Activated T-helper 9 cell treated with anti-CD3 and anti-CD28 coated beads, Interleukin-2, amount 50 U/mL, for 16 hours (primary cell): Measurements from ENCODE around the gene BMS1.
"Not testable (repeated sequence)": the region's sequence is repeated elsewhere in the genome, so short reads cannot be mapped to it uniquely, and the experiment has no call there.

Experiments used
- DNase-seq: peaks from one replicate; pipeline ENCODE4 v3.0.0-alpha.2; 2020; ENCODE audit warnings: low read depth

BMS1 gene

DNA sequence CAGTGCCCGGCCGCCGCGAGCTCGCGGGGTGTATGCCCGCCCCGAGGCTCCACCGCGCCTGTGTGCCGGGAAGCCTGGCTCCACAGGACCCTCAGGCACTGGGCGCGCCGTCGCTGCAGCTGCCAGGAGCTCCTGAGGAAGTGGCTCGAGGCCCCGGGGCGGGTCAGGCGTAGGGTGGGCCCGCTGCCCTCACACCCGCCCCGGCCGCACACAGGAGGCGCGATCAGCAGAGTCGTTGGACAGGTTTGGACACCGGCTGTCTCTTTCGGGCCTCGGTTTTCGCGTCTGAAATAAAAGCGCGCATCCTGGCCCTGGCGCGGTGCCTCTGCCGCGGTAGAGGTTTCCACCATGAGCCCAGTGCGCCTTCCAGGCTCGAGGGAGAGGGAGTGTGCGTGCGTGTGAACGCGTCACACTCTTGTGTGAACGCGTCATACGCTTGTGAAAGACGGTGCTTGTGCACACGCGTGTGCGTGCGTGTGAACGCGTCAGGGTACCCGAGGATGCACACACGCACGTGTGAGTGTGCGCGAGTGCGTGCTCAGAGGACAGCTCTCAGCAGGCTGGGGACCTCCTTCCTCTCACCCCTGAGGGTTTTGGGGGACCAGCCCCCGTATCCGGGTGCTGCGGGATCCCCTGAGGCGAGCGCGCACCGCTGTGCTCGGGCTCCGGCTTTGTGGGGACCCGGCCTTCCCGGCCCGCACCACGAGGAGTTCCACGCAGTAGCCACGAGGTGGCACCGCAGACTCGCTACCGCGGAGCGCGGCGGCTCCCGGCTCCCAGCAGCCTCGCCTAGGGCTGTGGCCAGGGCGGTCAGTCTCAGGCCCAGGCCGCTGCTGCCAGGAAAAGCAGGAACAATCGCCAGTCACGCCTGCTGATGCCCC is 83.8 kb downstream of the BMS1 start:
- DNase-seq: no peak

GRCh38 chr10:42867571-42867970 is 85.0 kb downstream of the BMS1 start:
- no peak for DNase-seq

- DNase-seq: no peak
Measured at GRCh38 chr10:42868530-42868929, 85.9 kb downstream of the BMS1 start.

GRCh38 chr10:42869977-42870350 is 87.4 kb downstream of the BMS1 start:
- DNase-seq: no peak

GRCh38 chr10:42871138-42871641 is 88.6 kb downstream of the BMS1 start:
- not testable (repeated sequence) for DNase-seq

- no peak for DNase-seq
Measured at GRCh38 chr10:42871823-42872222, 89.2 kb downstream of the BMS1 start.

DNA sequence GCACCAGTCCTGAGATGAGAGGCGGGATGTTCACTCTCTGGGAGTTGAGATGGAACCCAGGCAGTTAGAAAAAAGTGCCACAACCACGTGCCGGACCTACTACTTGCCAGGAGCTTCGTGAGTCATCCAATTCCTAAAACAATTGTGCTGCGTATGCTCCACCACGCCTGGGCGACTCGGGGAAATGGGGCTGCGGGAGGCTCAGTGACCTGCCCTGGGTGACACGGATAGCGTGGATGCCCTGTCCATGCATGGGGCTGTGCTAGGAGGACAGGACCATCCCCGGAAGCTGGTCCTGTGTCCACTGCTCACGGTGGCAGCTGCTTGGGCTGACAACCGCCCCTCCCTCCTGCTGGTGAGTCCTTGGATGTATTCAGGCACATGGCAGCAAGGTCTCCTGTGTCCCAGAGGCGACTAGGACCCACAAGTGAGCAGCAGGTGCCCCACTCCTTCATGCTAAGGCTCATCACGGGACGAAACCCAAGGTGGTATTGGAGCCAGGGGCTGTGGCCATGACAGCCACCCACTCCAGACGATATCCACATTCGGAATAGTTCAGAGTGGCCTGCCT is 90.4 kb downstream of the BMS1 start:
- no peak for DNase-seq

DNA sequence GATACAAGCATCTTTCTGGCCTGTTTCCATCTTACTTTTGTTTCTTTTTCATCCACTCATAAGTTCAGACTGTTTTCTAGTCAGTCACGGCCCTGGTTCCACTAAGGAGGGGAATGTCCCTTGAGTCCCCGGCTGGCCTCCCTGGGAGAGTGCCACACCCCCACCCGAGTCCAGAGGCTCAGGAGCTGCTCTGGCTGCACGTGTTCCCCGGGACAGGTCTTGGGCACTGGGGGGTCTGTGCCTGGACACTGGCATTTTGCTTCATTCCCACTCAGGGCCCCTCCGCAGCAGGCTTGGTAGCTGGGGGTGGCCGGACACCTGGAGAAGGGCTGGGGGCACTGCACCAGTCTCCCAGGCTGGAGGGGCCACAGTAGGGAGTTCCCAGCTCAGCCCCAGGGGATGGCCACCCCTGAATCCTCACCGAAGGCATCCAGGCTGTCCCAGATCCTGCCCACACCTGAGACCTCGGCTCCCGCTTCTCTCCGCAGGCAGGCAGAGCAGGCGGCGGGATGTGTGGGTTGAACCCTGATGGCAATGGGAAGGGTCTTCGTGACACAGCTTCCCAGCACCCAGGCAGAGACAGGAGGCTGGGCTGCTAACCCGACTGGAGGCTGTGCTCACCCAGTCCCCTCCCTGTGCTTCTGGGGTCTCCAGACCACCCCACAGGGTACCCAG is 92.3 kb downstream of the BMS1 start:
- no peak for DNase-seq

GRCh38 chr10:42875388-42875755 is 92.8 kb downstream of the BMS1 start:
- no peak for DNase-seq

DNA sequence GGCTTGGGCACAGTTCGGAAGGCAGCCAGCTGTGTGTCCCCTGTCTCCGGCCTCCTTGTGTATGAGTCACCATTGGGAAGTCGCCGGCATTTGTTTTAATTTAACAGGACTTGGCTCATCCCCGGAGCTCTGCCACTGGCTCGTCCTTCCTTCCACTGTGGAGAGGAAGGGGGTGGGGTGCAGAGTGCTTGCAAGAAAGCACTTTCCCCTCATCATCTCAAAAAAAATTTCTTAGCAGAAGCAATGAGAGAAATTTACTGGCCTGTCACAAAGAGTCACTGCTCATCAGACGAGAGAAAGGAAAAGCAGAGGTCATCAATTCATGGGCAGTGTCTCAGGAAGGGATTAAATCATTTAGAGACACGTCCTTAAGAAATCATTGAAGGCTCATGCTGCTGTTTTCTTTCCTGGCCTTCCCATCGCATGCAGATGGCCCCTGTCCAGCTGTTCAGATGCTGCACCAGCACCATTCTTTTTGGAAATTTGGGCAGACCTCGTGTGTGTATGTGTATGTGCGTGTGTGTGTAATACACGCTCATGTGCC is 93.3 kb downstream of the BMS1 start:
- no peak for DNase-seq

DNA sequence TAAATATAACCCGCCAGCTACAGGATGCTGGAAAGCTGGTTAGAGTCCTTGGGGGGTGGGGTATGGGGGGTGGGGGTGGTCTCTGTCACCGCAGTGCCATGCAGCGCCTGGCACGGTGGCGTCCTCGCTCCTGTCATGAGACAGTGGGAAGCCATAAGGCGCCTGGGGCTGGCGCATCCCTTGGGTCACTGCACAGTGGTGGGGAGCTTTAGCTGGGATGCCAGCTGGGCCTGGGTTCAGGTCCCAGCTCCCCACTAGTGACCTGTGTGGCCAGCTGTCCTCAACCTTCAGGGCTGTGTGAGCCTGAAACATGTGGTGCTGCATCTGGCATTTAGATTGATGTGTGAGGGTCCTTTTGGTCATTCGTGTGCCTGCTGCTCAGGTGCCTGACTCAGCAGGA is 93.9 kb downstream of the BMS1 start:
- DNase-seq: no peak

GRCh38 chr10:42876945-42877344 is 94.3 kb downstream of the BMS1 start:
- DNase-seq: no peak

DNA sequence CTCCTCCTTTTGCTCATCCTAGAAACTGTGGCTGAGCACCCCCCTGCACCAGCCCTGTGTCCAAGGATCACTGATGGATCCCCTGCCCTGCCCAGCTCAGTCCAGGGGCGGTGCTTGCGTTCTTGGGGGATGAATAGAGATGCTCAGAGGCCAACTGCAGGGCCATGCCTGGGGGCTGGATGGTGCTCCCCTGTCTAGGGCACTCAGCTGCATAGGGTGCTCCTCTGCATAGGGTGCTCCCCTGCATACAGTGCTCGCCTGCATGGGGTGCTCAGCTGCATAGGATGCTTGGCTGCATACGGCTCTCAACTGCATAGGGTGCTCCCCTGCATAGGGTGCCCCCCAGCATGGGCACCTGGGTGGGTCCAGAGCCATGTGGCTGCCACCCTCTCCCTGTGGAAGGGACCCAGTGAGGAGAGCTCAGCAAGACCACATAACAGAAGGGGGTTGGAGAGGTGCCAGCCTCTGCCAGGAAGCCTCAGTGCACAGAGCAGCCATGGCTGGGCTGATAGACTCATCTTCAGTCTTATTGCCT is 95.0 kb downstream of the BMS1 start:
- no peak for DNase-seq

DNA sequence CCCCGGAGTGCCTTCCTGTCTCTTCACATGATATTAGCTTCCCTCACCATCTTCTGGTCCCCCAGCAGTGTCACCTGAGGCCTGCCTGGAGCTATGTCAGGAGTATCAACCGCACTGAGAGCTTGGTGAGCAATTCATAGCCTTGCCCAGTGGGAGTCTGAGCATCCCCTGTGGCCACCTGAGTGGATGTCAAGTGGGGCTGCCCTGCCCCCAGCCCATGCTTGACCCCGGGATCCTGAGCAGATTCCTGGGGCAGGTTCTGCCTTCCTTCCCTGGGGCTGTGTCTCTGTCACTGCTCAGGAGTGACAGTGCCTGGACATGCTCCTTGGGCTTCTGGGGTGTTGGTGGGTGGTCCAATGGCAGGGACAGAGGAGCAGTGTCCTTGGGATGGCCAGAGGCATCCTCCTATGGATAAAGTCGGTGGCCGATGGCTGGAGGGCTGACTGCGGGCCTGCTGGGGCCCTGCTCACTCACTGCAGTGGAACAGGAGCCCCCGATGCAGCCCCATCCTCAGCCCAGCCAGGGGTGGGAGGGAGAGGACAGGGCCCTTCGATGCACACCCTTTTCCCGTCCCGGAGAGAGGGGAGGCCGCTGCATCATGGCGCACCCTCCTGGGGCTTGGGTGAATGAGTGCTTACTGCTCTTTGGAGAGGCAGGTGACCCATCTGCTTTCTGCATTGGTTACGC is 95.7 kb downstream of the BMS1 start:
- DNase-seq: no peak

DNA sequence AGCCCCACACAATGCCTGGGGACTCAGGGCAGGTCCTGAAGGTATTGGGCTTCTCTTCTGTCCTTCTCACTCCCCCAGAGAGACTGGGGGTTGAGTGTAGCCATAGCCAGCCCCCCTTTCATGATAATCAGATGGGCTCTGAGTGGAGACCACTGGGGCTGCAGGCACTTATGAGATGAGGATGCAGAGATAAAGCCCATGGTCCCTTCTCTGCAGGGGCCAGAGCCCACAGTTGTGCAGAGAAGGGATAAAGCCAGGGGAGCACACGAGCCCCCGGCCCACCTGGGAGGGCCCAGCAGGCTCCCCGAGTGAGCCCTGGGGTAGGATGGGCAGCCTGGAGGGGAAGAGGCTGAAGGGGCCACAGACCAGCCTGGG is 96.2 kb downstream of the BMS1 start:
- no peak for DNase-seq

- DNase-seq: no peak
Measured at GRCh38 chr10:42879380-42880254, 97.0 kb downstream of the BMS1 start.

DNA sequence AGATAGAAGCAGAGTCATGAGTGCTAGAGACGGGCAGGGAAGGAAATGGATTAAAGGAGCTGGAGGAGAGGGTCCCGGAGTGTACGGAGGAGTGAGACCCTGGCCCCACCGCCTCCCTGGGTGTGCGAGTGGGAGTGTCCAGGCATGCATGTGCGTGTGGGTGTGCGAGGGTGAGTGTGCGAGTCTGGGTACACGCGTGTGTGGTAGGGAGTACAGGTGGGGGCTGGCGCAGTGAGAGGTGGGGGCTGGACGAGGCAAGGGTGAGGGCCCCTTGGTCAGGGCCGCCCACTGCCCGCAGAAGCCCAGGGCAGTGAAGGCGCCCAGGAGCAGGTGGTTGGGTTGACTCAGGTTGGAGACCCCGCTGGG is 97.6 kb downstream of the BMS1 start:
- no peak for DNase-seq

- no peak for DNase-seq
Measured at GRCh38 chr10:42882597-42882996, 100.0 kb downstream of the BMS1 start.
